GM21786 (cell line): Measurements from ENCODE around the gene HIPK2.
A peak's percentile ranks its signal among the peaks of the same experiment; 100 is the strongest.
"Not testable (repeated sequence)": the region's sequence is repeated elsewhere in the genome, so short reads cannot be mapped to it uniquely, and the experiment has no call there.

ENCODE experiments used
- ATAC-seq: cut with Tn5 transposase; IDR thresholded peaks from one replicate; pipeline ENCODE4 v1.9.1; 2021; ENCODE audit not compliant: unreplicated experiment

HIPK2 gene

DNA sequence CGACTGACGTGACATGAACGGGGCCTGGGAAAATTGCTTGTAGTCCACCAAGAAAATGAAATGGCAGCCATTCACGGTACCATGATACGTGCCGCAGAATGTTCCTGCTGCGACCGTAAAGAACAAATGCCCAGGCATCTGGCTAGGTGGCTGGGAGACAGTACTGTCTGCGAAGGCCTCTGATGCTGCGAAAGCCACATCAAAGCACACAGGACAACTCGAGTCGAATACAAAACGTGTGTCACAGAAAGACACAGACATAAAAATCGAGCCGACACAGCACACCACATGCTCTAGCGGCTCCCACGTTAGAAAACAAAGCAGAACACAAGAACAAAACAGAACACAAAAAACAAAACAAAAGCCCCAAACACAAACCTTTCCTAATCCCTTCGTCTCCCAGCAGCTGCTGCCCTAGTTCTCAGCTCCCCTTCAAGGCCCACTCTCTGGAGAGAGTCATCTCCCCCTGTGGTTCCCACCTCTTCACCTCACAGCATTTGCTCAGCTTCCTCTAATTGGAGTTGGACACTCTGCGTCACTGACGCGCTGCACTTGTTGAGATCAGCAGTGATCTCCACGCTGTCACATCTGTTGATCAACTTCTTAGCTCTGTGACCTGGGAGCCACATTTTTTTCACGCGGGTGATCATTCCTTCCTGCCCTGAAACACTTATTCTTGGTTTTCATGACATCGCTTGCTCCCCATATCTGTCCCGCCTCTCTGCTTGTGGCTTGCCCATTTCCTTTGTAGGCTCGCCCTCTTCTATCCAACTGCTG lies 142.1 kb downstream of the HIPK2 start:
- ATAC-seq: no peak

DNA sequence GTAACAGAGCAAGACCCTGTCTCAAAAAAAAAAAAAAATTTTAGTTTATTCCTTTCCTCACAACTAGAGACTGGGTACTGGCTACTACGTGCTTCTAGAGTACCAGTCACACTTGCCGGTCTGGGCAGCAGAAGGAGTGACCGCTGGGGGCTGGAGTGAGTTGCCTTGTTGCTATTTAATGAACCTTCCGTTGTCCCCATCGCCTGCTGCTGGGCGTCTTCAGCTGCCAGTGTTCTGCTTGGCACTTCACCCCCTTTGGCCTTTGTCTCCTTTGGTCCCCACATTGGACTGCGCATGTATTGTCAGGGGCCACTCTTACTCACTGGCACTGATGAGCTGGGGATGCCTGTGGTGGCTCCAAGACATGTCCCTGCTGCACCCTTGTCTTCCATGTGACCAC lies 143.7 kb downstream of the HIPK2 start:
- ATAC-seq: no peak

DNA sequence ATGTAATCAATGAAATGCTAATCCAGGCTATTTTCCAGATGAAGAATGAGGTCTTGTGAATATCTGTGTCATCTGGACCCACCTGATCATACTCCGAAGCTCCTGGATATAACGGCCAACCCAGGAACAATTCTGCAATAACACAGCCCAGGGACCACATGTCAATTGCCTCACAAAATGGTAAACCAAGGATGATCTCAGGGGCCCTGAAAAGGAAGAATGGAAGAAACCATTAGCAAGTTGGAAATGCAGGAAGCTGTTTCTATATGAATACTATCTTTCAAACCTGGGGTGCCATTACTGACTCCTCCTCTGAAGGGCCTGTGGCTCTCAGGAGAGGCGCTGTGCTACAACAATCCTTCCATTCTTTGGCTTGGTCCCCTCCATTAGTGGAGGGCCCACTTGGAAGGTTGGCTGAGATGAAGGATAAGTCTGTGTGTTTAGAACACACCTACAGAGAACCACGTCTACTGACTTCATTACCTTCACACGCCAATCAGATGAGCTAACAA lies 146.2 kb downstream of the HIPK2 start:
- ATAC-seq: no peak

DNA sequence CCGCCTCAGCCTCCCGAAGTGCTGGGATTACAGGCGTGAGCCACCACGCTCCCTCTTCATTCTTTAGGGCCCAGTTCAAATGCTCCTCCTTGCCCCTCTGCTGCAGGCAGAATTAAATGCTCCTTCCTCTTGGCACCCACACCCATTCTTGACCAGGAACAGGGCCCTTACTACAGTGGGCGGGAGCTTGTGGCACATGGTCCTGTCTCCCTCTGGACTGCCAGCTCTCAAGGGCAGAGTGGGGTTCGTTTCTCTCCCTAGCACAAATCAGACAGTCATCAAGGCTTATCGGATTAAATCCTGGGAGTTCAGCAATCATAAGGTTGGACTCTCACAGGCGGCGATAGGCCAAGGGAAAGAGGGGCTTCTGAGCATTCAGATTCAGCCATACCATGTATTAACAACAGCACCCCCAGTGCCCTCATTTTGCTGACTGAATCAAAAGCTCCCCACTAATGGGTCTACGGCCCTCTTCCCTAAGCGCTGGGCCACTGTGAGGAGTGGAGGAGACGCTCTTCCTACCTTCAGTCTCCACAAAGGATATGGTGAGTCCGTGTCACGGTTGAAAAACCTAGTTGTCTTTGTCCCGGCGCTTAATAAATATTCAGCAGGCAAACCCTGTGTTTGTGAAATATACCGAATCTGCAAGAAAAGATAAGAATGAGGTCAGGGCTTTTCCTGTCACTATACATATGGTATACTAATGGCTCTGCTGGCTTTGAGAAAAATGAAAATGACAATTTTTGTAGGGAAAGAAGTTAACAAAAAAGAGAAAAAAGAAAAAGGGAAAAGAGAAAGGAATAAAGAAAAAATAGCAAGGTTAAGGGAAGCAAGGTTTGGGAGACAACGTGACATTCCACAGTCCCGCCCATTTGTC lies 146.9 kb downstream of the HIPK2 start:
- no peak for ATAC-seq

DNA sequence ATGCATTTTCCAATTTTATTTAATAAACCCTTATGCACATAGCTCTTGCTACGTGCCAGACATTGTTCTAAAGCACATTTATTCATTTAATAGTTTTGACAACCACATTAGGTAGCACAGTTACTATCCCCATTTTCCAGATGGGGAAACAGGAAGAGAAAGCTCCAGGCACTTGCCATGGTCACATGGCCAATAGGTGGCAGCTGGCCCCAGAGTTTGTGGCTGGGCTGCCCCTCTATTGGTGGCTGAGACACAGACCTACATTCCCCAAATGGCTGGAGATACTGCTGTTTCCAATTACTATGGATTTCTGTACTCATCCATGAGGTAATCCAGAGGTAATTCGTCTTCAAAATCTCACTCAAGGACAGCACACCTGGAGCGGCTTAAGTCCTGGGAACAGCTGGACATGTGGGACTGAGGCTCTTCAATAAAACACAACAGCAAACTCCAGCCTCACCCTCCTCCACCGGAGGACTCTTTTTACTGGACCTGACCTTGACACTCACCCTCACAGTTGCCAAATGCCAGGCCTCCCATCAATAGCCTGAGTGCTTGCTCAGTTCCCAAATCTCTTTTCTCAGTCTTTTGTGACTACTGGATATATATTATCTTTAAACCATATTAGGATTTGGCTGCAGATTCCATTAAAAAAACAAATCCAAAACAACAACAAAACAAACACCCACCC lies 148.3 kb downstream of the HIPK2 start:
- ATAC-seq: no peak

DNA sequence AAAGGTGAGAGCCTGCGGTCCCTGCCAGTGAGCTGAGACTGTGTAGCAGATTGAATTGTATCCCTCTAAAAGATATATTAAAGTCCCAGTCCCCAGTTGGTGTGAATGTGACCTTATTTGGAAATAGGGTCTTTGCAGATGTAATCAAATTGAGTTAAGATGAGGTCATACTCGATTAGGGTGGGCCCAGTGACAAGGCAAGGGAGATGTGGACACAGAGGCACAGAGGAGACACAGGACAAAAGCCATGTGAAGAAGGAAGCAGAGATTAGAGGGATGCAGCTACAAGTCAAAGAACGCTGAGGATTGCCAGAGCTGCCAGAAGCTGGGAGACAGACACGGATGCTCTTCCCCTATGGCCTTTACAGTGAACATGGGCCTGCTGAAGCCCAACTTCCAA lies 150.0 kb downstream of the HIPK2 start:
- ATAC-seq: no peak

DNA sequence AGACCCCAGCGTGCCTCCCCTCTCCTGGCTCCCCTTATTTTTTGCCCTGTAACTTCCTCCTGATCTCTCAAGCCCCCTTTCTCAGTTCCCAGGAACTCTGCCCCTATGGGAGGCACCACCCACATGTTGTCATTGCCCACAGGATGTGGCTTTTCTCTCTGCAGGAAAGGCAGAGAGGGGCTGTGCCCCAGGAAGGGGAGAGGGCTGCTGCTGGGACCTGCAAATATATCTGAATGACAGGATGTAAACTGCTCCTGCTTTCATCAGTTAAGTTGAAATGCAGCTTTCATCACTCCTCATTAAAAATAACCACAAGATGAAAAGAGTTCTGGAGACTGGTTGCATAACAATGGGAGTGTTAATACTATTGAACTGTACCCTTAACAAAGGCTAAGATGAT lies 151.0 kb downstream of the HIPK2 start:
- no peak for ATAC-seq

DNA sequence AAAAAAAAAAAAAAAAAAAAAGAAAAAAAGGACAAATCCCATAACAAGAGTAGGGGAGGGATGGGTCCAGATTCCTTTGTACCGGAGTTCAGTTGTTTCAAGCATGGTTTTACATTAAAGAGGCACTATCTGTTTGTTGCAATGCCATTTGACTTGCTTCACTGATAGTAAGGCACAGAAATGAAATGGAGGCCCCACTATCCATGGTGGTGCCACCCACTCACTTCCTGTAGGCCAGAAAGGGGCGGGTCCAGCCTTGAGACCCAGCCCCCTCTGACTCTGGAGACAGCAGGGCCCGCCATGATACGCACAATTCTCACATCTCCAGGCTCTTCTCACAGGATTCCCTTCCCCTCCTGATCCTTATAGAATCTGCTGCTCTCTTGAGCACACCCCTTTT lies 154.3 kb downstream of the HIPK2 start:
- no peak for ATAC-seq

DNA sequence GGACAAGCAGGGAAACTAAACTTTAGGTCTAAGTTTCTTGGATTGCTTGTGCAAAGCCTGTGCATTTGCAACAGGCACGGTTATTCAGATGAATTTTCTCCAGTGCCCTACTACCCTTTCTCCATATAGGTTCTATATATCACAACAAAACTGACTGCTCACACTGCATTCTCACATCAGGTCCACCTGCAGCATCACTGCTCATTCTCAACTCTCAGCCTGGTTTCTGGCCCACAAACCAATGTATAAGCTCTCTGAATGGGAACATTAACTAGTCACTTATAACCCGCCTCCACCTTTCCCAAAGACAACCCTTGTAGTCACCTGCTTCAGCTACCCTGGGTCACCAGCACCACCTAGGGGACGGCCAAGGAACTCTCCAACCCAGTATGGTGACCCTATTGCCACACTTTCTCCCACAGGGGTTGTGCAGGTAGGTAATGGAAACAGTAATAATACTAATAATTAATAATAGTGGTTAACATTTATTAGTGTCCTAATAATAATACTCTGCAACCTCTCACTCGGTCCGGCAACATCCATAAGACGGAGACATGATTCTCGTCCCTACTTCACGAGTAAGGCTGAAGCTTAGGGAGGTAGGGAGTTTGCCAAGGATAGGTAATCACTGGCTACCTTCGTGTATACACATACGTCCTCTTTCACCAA lies 157.0 kb downstream of the HIPK2 start:
- no peak for ATAC-seq

DNA sequence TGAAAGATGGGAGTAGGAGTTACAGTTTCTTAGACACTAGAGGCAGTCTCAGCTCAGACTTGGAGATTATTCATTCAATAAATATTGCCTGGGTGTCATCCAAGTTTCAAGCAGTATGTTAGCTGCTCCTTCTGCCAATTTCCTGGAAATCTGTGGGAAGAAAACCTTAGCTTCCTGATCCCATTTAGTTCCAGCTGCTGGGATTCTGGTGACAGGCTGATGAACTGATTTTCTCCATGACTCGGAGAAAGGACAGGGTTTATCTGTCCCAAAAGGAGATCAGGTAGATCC lies 158.5 kb downstream of the HIPK2 start:
- no peak for ATAC-seq

DNA sequence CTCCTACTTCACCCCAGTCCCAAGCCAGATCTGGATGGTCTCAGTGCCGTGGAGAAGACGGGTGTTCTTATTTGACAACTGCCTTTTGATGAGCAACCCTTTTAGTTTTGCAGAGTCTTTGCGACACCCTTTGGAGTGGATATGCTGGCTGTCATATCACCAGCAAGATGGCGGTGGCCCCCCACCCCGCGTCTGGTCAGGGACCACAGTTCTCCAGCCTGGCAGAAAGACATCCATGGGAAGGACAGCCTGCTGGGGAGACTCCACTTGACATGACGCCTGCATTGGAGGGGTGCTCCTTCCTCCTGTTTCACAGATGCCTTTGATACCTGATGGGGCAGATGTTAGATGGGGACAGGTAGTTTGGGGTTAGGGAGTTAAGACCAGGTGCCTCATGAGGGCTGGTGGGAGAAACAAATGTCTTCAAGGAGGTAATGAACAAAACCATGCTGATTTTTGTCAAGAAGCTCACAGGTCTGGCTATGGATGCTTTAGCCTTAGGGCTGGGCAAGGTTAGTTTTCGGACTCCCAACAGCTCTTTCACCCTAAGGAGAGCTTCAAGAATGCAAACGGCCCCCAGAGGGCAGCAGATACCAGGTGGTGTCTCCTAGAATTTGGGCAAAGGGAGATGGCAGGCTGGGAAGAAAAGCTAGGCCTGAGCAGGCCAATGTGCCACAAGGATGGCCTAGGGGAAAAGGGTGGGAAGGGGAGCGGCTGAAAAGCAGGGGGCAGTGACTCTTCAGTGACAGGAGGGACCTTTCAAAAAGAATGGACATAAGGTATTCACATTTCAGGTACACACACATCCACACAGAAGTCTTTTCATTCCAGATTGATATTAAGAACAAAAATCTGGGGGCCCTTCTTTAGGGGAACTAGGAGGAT lies 159.1 kb downstream of the HIPK2 start:
- ATAC-seq: no peak

DNA sequence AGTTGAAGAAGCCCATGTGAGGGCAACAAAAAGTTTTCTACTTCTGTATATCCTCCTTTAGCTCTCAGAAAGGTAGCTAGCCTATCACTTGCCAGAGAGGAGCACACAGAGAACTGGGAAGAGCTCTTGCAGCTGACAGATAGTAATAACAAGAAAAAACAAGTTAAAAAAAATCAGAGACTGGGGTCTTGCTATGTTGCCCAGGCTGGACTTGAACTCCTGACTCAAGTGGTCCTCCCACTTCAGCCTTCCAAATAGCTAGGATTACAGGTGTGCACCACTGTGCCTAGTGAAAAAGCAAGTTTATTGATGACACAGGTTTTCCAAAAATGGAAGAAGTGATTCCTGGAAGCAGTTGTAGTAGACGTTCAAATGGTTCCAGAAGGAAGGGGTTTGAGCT lies 160.7 kb downstream of the HIPK2 start:
- no peak for ATAC-seq

DNA sequence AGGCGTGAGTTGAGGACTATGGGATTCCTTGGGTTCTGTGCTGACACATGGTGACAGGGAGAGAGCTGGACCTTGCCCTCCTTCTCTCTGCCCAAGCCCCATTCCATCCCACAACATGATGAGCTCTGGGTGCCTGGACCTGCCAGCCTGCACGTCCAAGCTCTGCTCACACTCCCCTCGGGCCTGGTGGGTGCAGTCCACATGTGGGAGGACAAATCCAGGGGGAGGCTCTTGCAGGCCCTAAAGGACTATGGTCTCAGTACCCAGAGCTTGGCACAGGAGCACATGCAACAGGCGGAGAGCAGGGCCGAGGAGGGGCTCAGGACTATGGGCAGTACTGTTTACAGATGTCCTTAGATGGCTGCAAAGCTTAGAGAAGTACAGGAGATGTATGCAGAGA lies 162.9 kb downstream of the HIPK2 start:
- ATAC-seq: no peak

DNA sequence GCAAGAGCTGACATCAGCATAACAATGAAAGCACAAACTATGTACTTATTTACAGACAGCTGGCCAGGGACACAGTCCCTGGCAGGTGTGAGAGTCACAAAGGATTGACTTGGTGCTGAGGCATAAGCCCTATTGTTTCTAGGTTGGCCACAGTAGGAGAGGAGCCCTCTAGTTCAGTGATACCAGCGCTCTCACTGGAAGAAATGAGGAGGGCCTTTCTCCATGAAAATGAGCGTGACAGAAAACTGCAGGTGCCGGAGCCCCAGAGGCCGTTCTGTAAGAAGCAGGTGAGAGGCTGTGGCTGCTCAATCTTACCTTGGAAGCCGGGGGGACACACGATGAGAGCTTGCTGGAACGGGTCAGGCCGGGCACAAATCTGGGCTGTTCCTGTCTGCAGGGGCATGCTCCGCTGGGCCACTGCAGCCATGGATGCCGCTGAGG lies 163.8 kb downstream of the HIPK2 start:
- ATAC-seq: no peak

DNA sequence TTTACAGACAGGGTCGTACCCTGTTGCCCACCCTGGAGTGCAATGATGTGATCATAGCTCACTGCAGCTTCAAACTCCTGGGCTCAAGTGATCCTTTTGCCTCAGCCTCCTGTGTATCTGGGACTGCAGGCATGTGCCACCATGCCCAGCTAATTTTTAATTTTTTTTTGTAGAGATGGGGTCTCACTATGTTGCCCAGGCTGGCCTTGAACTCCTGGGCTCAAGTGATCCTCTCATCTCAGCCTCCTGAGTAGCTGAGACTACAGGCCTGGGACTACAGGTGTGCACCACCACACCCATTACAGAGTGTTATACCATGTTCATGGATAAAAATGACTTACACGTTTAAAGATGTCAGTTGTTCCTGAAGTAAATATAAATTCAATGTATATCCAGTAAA lies 166.2 kb downstream of the HIPK2 start:
- ATAC-seq: not testable (repeated sequence)

DNA sequence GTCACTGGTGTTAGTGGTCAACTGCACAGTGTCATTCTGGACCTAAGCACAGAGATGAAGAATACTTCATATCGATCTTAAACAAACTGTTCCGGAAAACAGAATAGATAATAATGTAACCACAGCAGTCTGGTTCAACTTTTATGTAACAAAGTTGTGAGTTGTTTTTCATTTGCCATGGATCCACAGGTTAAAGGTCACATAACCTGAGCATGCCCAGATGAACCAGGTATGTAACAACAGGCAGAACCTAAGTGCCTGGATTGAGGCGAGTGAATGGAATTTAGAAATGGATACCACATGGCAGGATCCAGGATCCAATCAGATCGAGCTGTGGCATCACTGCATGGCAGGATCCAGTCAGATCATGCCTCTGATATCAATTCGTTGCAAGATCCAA lies 167.2 kb downstream of the HIPK2 start:
- no peak for ATAC-seq

DNA sequence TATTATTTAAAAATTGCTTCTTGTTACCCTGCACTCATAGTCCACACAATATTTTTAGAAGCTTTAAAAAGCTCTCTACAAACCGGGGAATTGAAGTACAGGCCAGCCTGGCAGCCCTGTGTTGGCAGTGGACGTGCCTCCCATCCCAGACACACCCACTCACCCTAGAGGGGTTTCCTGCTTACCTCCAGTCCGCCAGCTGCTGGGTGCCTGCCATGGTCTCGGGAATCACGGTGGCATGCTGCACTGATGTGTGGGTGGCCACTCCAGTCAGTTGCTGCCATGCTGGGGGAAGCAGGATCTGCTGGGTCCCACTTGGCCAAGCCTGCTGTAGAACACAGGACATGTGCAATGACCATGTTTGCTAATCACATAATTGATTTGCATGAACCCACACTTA lies 173.9 kb downstream of the HIPK2 start:
- ATAC-seq: no peak

DNA sequence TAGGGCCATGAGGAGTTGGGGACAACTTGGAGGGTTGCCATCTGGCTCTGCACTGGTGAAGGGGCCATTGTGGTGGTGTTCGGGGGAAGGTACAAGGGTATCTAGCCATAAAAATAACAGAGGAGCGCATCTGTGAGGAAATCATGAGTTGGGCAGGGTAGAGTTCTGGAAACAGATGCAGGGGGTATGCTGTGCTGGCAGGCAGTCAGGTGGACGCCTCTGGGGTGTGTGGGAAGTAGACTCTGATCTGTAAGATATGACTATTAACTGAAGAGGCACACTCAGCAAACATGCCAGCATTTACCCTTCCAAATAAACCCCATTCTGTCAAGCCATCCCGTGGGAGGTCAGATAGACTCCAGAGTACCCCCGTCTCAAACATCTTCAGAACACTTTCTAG lies 174.5 kb downstream of the HIPK2 start:
- ATAC-seq: no peak

DNA sequence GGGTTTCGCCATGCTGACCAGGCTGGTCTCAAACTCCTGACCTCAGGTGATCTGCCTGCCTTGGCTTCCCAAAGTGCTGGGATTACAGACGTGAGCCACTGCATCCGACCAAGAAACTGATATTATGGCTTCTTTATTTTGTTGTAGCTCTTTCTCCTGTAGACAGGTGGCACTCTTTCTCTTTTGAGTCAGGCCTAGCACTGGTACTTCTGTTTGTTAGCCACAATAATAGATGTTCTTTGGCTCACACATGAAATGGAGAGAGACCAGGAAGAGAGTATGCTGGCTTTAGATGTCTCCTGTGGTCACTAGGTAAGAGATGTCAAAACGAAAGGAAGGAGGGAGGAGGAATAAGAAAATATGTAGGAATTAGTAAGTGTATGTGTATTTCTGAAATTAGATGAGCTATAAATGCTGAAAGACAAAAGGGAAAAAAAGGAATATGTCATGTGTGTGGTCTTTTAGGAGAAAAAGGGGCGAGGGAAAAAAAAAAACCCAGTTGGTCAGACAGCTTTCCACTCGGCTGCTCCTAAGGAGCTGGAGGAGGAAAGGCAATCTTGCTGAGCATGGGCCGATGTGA lies 175.6 kb downstream of the HIPK2 start:
- ATAC-seq: peak; percentile 56

DNA sequence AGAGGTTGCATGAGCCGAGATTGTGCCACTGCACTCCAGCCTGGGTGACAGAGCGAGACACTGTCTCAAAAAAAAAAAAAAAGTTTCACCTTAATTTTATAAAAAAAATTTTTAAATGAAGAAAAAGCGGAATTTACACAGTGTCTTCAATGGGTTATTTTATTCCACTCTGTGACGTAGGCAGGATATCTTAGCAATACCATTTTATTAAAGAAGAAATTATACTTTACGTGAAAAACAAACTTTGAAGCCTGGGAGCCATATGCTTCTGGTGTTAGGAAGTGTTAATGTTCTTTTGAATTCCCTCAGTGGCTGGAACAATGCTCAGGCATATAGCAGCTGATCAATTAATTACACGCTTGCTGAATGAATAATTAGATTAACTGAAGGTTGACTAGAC lies 176.6 kb downstream of the HIPK2 start:
- no peak for ATAC-seq
